SH-SY5Y (cell line): ENCODE results near the gene C19orf33.

Source experiments
- GATA2 ChIP-seq: IDR thresholded peaks from 2 replicates; pipeline ENCODE4 v1.6.1; 2011; ENCODE audit warnings: mild to moderate bottlenecking, low read depth, low read length
- GATA3 ChIP-seq: IDR thresholded peaks from 2 replicates; pipeline ENCODE4 v1.6.1; 2011; ENCODE audit warnings: low read depth, mild to moderate bottlenecking, low read length, moderate library complexity

DNA sequence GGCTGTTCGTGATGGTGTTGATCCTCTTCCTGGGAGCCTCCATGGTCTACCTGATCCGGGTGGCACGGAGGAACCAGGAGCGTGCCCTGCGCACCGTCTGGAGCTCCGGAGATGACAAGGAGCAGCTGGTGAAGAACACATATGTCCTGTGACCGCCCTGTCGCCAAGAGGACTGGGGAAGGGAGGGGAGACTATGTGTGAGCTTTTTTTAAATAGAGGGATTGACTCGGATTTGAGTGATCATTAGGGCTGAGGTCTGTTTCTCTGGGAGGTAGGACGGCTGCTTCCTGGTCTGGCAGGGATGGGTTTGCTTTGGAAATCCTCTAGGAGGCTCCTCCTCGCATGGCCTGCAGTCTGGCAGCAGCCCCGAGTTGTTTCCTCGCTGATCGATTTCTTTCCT, 12.2 kb upstream of the C19orf33 start:
- TF ChIP-seq GATA2 = no peak
- no peak for TF ChIP-seq GATA3
